Measurements from ENCODE around the gene IFNAR2.
"Not testable (repeated sequence)": the region's sequence is repeated elsewhere in the genome, so short reads cannot be mapped to it uniquely, and the experiment has no call there.

The IFNAR2 gene

GRCh38 chr21:33244082-33244778 is 14.5 kb downstream of the IFNAR2 start:
- DNase-seq (ENCODE audit: low read depth in 2 of 2) = no peak

GRCh38 chr21:33244779-33245105 is 15.0 kb downstream of the IFNAR2 start:
- no peak for DNase-seq (ENCODE audit: low read depth in 2 of 2)

- no peak for DNase-seq (ENCODE audit: low read depth in 2 of 2)
Observed at GRCh38 chr21:33245289-33245918, 15.7 kb downstream of the IFNAR2 start.

- no peak for DNase-seq (ENCODE audit: low read depth in 2 of 2)
Observed at GRCh38 chr21:33246506-33246905, 16.8 kb downstream of the IFNAR2 start.

- no peak for DNase-seq (ENCODE audit: low read depth in 2 of 2)
Observed at GRCh38 chr21:33246963-33247362, 17.2 kb downstream of the IFNAR2 start.

- no peak for DNase-seq (ENCODE audit: low read depth in 2 of 2)
Observed at GRCh38 chr21:33247599-33247998, 17.9 kb downstream of the IFNAR2 start.

GRCh38 chr21:33249331-33250002 is 19.7 kb downstream of the IFNAR2 start:
- DNase-seq (ENCODE audit: low read depth in 2 of 2) = no peak

GRCh38 chr21:33251119-33251518 is 21.4 kb downstream of the IFNAR2 start:
- DNase-seq (ENCODE audit: low read depth in 2 of 2) = no peak

- not testable (repeated sequence) for DNase-seq (ENCODE audit: low read depth in 2 of 2)
Observed at GRCh38 chr21:33253382-33253781, 23.6 kb downstream of the IFNAR2 start.

GRCh38 chr21:33254766-33255165 is 25.0 kb downstream of the IFNAR2 start:
- DNase-seq (ENCODE audit: low read depth in 2 of 2) = no peak

- no peak for DNase-seq (ENCODE audit: low read depth in 2 of 2)
Observed at GRCh38 chr21:33255404-33255803, 25.7 kb downstream of the IFNAR2 start.

- no peak for DNase-seq (ENCODE audit: low read depth in 2 of 2)
Observed at GRCh38 chr21:33256019-33256418, 26.3 kb downstream of the IFNAR2 start.

- no peak for DNase-seq (ENCODE audit: low read depth in 2 of 2)
Observed at GRCh38 chr21:33257094-33257803, 27.5 kb downstream of the IFNAR2 start.

- no peak for DNase-seq (ENCODE audit: low read depth in 2 of 2)
Observed at GRCh38 chr21:33258475-33258874, 28.7 kb downstream of the IFNAR2 start.

GRCh38 chr21:33259428-33259827 is 29.7 kb downstream of the IFNAR2 start:
- no peak for DNase-seq (ENCODE audit: low read depth in 2 of 2)

GRCh38 chr21:33259995-33260394 is 30.3 kb downstream of the IFNAR2 start:
- DNase-seq (ENCODE audit: low read depth in 2 of 2) = no peak

- no peak for DNase-seq (ENCODE audit: low read depth in 2 of 2)
Observed at GRCh38 chr21:33261635-33262034, 31.9 kb downstream of the IFNAR2 start.

- DNase-seq (ENCODE audit: low read depth in 2 of 2) = no peak
Observed at GRCh38 chr21:33262921-33263320, 33.2 kb downstream of the IFNAR2 start.

- DNase-seq (ENCODE audit: low read depth in 2 of 2) = no peak
Observed at GRCh38 chr21:33264561-33264960, 34.8 kb downstream of the IFNAR2 start.

GRCh38 chr21:33265664-33266049 is 35.9 kb downstream of the IFNAR2 start:
- no peak for DNase-seq (ENCODE audit: low read depth in 2 of 2)

GRCh38 chr21:33266050-33266788 is 36.5 kb downstream of the IFNAR2 start, which contains the start of gene IL10RB:
Gene IL10RB, plus strand, starts transcription at chr21:33266367. Its CDS starts 99 bp downstream, at chr21:33266466.
- DNase-seq (ENCODE audit: low read depth in 2 of 2) = peak; percentile 41 to 67

- DNase-seq (ENCODE audit: low read depth in 2 of 2) = no peak
Observed at GRCh38 chr21:33266789-33267135, 37.0 kb downstream of the IFNAR2 start.

Measured in stimulated activated CD4-positive, alpha-beta T cell treated with anti-CD3 and anti-CD28 coated beads, Interleukin-12 subunit alpha, Interleukin-12 subunit beta, amount 100 ng/mL, for 24 hours (primary cell).